K562 (cell line): ENCODE data around the gene CBX3. TPM values are rescaled to one million over a fixed set of nuclear protein-coding genes. Genes with fewer than 3 reads are reported as not detected.

Experiments used
- ATAC-seq: fragments of 200-7000 bp; cut with Tn5 transposase; 3 replicates; pipeline ENCODE4 v1.9.1; 2020; ENCODE audit warnings: moderate library complexity
- BruUV-seq: library from RNA; stranded (reverse); fragments of 400-500 nt; replicated peaks from 2 replicates; lab custom pipeline; 2021; lab: Mats Ljungman, UMichigan
- CTCF ChIA-PET: fragments of 300-600 bp; formaldehyde crosslinking; extraction: SDS; loops from one replicate; lab custom pipeline; 2021; ENCODE audit warnings: low intra/inter-chr PET ratio; lab: Yijun Ruan, JAX
- POLR2A ChIA-PET: fragments of 300-600, 350-650 bp; sonication (Branson Sonifier 250); formaldehyde crosslinking; extraction: SDS; loops from one replicate; lab custom pipeline; 2021; ENCODE audit warnings: antibody characterized with exemption, inconsistent platforms; lab: Yijun Ruan, JAX
- DNase-seq, 4 experiments: peaks; one replicate each; pipeline versions ENCODE4 v3.0.0 to v3.0.0-alpha.2; 2011 to 2018; ENCODE audit warnings: low spot score in 3 of 4, mixed read lengths in 3 of 4; ENCODE audit errors: extremely low read depth in 1 of 4
- FAIRE-seq: peaks from 2 replicates; lab custom pipeline; 2011; peaks lifted over from hg19 to GRCh38; lab: Jason Lieb, UNC
- H2AFZ ChIP-seq: 2 replicates; pipeline ENCODE4 v1.6.0; 2011; ENCODE audit warnings: low read depth, low read length, control low read depth, inconsistent platforms
- H3K27ac ChIP-seq: fragments of 200-600 bp; 3 replicates; pipeline ENCODE4 v1.8.0; 2011; ENCODE audit warnings: low read depth, mild to moderate bottlenecking, control low read depth, inconsistent platforms, low read length, moderate library complexity, mixed read lengths; ENCODE audit errors: extremely low read depth
- H3K27me3 ChIP-seq, 2 experiments: fragments of 300-600 bp in 1 of 2; 2 replicates in 1 of 2; 3 replicates in 1 of 2; pipeline versions ENCODE4 v1.6.0 to v1.8.0; 2011; ENCODE audit warnings: inconsistent platforms in 2 of 2, low read length in 2 of 2, mild to moderate bottlenecking in 1 of 2, mixed read lengths in 1 of 2, moderate library complexity in 1 of 2; ENCODE audit not compliant: control insufficient read depth in 2 of 2, insufficient read depth in 2 of 2
- H3K36me3 ChIP-seq: fragments of 300-600 bp; 3 replicates; pipeline ENCODE4 v1.8.0; 2011; ENCODE audit warnings: mild to moderate bottlenecking, low read length, inconsistent platforms; ENCODE audit not compliant: control insufficient read depth, insufficient read depth
- H3K4me1 ChIP-seq, 2 experiments: fragments of 200-600 bp in 1 of 2; replicated peaks in 1 of 2; 2 replicates in 1 of 2; 3 replicates in 1 of 2; pipeline versions ENCODE4 v1.5.1 to v1.8.0; 2011; ENCODE audit warnings: inconsistent platforms in 2 of 2, low read length in 2 of 2, mild to moderate bottlenecking in 1 of 2, mixed read lengths in 1 of 2, moderate library complexity in 1 of 2; ENCODE audit not compliant: control insufficient read depth in 2 of 2, insufficient read depth in 2 of 2
- H3K4me2 ChIP-seq: 2 replicates; pipeline ENCODE4 v1.6.1; 2011; ENCODE audit warnings: low read length, control low read depth, inconsistent platforms, mixed read lengths; ENCODE audit not compliant: insufficient read depth
- H3K4me3 ChIP-seq: fragments of 200-600 bp; sonication (generic), shearing (Covaris generic); 2 replicates; pipeline ENCODE4 v1.5.1; 2016; ENCODE audit warnings: control low read depth, inconsistent platforms
- H3K79me2 ChIP-seq: fragments of 200-600 bp; 3 replicates; pipeline ENCODE4 v1.8.0; 2011; ENCODE audit warnings: low read length, inconsistent platforms; ENCODE audit not compliant: control insufficient read depth, insufficient read depth
- H3K9ac ChIP-seq, 2 experiments: 2 replicates each; pipeline versions ENCODE4 v1.6.0 to v1.6.1; 2011; ENCODE audit warnings: low read depth in 2 of 2, low read length in 2 of 2, control low read depth in 1 of 2, inconsistent platforms in 1 of 2, mild to moderate bottlenecking in 1 of 2, mixed read lengths in 1 of 2; ENCODE audit not compliant: insufficient read depth in 1 of 2
- H3K9me1 ChIP-seq: one replicate; pipeline ENCODE4 v1.6.0; 2011; ENCODE audit warnings: inconsistent platforms, mild to moderate bottlenecking, low read length, moderate library complexity; ENCODE audit not compliant: control insufficient read depth, insufficient read depth
- H3K9me3 ChIP-seq: replicated peaks from 2 replicates; pipeline ENCODE4 v1.5.1; 2011; ENCODE audit warnings: low read depth, low read length, inconsistent platforms; ENCODE audit not compliant: control insufficient read depth, insufficient read depth
- H4K20me1 ChIP-seq: replicated peaks from 2 replicates; pipeline ENCODE4 v1.6.1; 2011; ENCODE audit warnings: low read length, inconsistent platforms, mixed read lengths; ENCODE audit not compliant: control insufficient read depth, insufficient read depth
- ARID2 ChIP-seq: fragments of 450-650 bp; IDR thresholded peaks from 2 replicates; pipeline ENCODE4 v1.6.1; 2017; ENCODE audit warnings: antibody characterized with exemption, mild to moderate bottlenecking
- ATF3 ChIP-seq, 2 experiments: fragments of 450-650 bp in 1 of 2; sonication (generic) in 1 of 2; formaldehyde crosslinking in 1 of 2; IDR thresholded peaks in 1 of 2; conservative IDR thresholded peaks in 1 of 2; 2 replicates each; pipeline versions ENCODE4 v1.6.1 to v1.8.1; 2016 to 2023; ENCODE audit warnings: mild to moderate bottlenecking in 2 of 2, moderate library complexity in 2 of 2, inconsistent platforms in 1 of 2, missing genetic modification reagents in 1 of 2
- BMI1 ChIP-seq: fragments of 150-350 bp; IDR thresholded peaks from 2 replicates; pipeline ENCODE4 v1.6.1; 2014; ENCODE audit warnings: low read length
- EP400 ChIP-seq: fragments of 450-650 bp; IDR thresholded peaks from 2 replicates; pipeline ENCODE4 v1.6.1; 2017; ENCODE audit warnings: antibody characterized with exemption, mild to moderate bottlenecking, moderate library complexity
- FUS ChIP-seq: fragments of 200-400 bp; formaldehyde crosslinking; optimal IDR thresholded peaks from 2 replicates; pipeline ENCODE3; 2017; ENCODE audit warnings: low read depth, low read length
- HNRNPUL1 ChIP-seq: fragments of 200-400 bp; formaldehyde crosslinking; IDR thresholded peaks from 2 replicates; pipeline ENCODE4 v1.6.1; 2017; ENCODE audit warnings: low read length
- KDM2B ChIP-seq: fragments of 250-450 bp; sonication (Bioruptor Pico); IDR thresholded peaks from 2 replicates; pipeline ENCODE4 v1.8.0; 2021; ENCODE audit warnings: mild to moderate bottlenecking, moderate library complexity
- KDM5B ChIP-seq: fragments of 200-600 bp; sonication (generic); IDR thresholded peaks from 2 replicates; pipeline ENCODE4 v1.6.1; 2012; ENCODE audit warnings: low read depth, mild to moderate bottlenecking, moderate library complexity, low read length, control low read depth, inconsistent platforms; ENCODE audit not compliant: insufficient replicate concordance
- MYC ChIP-seq, 2 experiments: fragments of 250-450 bp in 1 of 2; sonication (Bioruptor Pico) in 1 of 2; IDR thresholded peaks; 2 replicates each; pipeline versions ENCODE4 v1.5.1 to v1.6.1; 2012 to 2021; ENCODE audit warnings: low read depth in 2 of 2, borderline replicate concordance in 1 of 2, improper control_type of control experiment in 1 of 2, low read length in 1 of 2, mild to moderate bottlenecking in 1 of 2, moderate library complexity in 1 of 2
- NFXL1 ChIP-seq: fragments of 450-650 bp; formaldehyde crosslinking; IDR thresholded peaks from 2 replicates; pipeline ENCODE4 v1.4.0; 2021; ENCODE audit warnings: mild to moderate bottlenecking
- POLR2G ChIP-seq: fragments of 200-400 bp; formaldehyde crosslinking; IDR thresholded peaks from 2 replicates; pipeline ENCODE4 v1.6.1; 2017; ENCODE audit warnings: low read depth, mild to moderate bottlenecking, antibody characterized with exemption, low read length, moderate library complexity
- SIRT6 ChIP-seq: IDR thresholded peaks from one replicate; pipeline ENCODE4 v1.6.1; 2012; ENCODE audit warnings: low read depth, mild to moderate bottlenecking, control low read depth, inconsistent platforms, low read length, moderate library complexity
- SMC3 ChIP-seq: conservative IDR thresholded peaks from 2 replicates; pipeline ENCODE4 v1.6.1; 2011; ENCODE audit warnings: low read depth, low read length, improper control_type of control experiment; ENCODE audit not compliant: insufficient read depth
- SREBF1 ChIP-seq: fragments of 150-350 bp; IDR thresholded peaks from 2 replicates; pipeline ENCODE4 v1.6.1; 2014; ENCODE audit warnings: antibody characterized with exemption, low read depth, low read length, borderline replicate concordance
- STAG1 ChIP-seq: sonication (generic); formaldehyde crosslinking; IDR thresholded peaks from 2 replicates; pipeline ENCODE4 v1.5.0; 2020; ENCODE audit warnings: missing genetic modification reagents, borderline replicate concordance
- TAF9B ChIP-seq: fragments of 450-650 bp; IDR thresholded peaks from 2 replicates; pipeline ENCODE4 v1.6.1; 2018; ENCODE audit warnings: mild to moderate bottlenecking; ENCODE audit not compliant: partially characterized antibody
- XRCC4 ChIP-seq: IDR thresholded peaks from one replicate; pipeline ENCODE4 v1.6.1; 2011; ENCODE audit not compliant: insufficient read depth, insufficient read length; ENCODE audit errors: extremely low read depth
- ZFPM2 ChIP-seq: fragments of 250-450 bp; sonication (Bioruptor Pico); IDR thresholded peaks from 2 replicates; pipeline ENCODE4 v1.5.1; 2022; ENCODE audit warnings: mild to moderate bottlenecking
- WGBS: fragments of 100-300 bp; shearing (Covaris generic); methylation state at CpG from one replicate; pipeline ENCODE4 v1.1.6; 2016; ENCODE audit warnings: low coverage, mixed read lengths; ENCODE audit not compliant: insufficient coverage; ENCODE audit errors: missing lambda C conversion rate; 5-methylcytosine and 5-hydroxymethylcytosine counted together
- in situ Hi-C: fragments of 300-500 bp; cut with MboI; formaldehyde crosslinking; loops from 4 replicates; pipeline ENCODE4 v1.15.0; 2018; ENCODE audit warnings: inconsistent platforms, mixed read lengths
- intact Hi-C: fragments of 100-400 bp; cut with micrococcal nuclease; formaldehyde crosslinking; loops from 2 replicates; pipeline ENCODE4 v1.14.2; 2022
- polyA plus RNA-seq, 8 experiments: library from polyadenylated mRNA; depleted of rRNA in 4 of 8; stranded (reverse) in 5 of 8; unstranded in 3 of 8; fragments of >200 nt; fragmentation: Nextera tagmentation in 2 of 8; fragmentation: Illumina TruSeq in 1 of 8; extraction: Ambion mirVana in 2 of 8; extraction: Trizol in 1 of 8; gene quantifications; 2 replicates each; pipeline versions ENCODE4 v1.2.1 to v1.2.3, GENCODE V29; 2011 to 2014; ENCODE audit warnings: inconsistent platforms in 1 of 8, missing spikeins in 1 of 8
- total RNA-seq, 7 experiments: library from RNA; depleted of rRNA in 6 of 7; stranded (reverse); fragments of >200 nt in 6 of 7; fragmentation: Illumina TruSeq in 2 of 7; extraction: Trizol in 2 of 7; gene quantifications; 2 replicates each; pipeline versions ENCODE4 v1.2.1 to v1.2.3, GENCODE V29; 2011 to 2021; ENCODE audit warnings: low replicate concordance in 1 of 7
- TF ChIP-seq, protein P1 (sequence below), 2 experiments: IDR thresholded peaks; 2 replicates each; pipeline ENCODE4 v1.6.1; 2011; ENCODE audit warnings: borderline replicate concordance in 1 of 2, control low read depth in 1 of 2, low read depth in 1 of 2, low read length in 1 of 2, mild to moderate bottlenecking in 1 of 2, mixed read lengths in 1 of 2, moderate library complexity in 1 of 2; ENCODE audit not compliant: insufficient read depth in 1 of 2, insufficient read length in 1 of 2, poor library complexity in 1 of 2, severe bottlenecking in 1 of 2; ENCODE audit errors: extremely low read depth in 1 of 2

The CBX3 gene
- total and polyA plus RNA-seq, 9 of the 15 experiments (the other 6 are each of a cell fraction or from before 2014, with no cell fraction given), result 198 to 413 (median 328) TPM

GRCh38 chr7:26198133-26198780 lies 3.3 kb upstream of the CBX3 start:
- H3K9me1 ChIP-seq, result no peaks in the 10 kb centered on the region
- intact Hi-C loops, result no loop called here
- no peak overlapping the region for H2AFZ ChIP-seq
- peaks cover 70% of the 10 kb centered on the region for H3K36me3 ChIP-seq
- H3K27ac ChIP-seq, result peak overlapping the region; percentile 97
- peaks cover 93% of the 10 kb centered on the region for H3K79me2 ChIP-seq
- H4K20me1 ChIP-seq, result peaks cover 62% of the 10 kb centered on the region
- in situ Hi-C loops, result loop anchor here (5.0 kb wide), 1 partner anchor 89 kb away; no protein-coding TSS in a partner anchor
- 0% methylated on average over 6 of the region's 6 CpGs for WGBS
- BruUV-seq, result no TSS peak
- H3K4me1 ChIP-seq, result peaks cover 3 to 30% of the 10 kb centered on the region in 2 experiments; a peak in 3 of 5 replicates
- H3K9me3 ChIP-seq, result no peaks in the 10 kb centered on the region
- H3K4me3 ChIP-seq, result peak overlapping the region; percentile 76
- no peaks in the 10 kb centered on the region for H3K27me3 ChIP-seq
- FAIRE-seq (no peak), DNase-seq (peak in 1 of 4 experiments; percentile 47), ATAC-seq (no peak)
- H3K4me2 ChIP-seq, result peak overlapping the region; percentile 89
- POLR2A ChIA-PET, result interaction anchor here (0.6 to 5.1 kb wide), 28 partner anchors 7 to 495 kb away, joined by 3 to 80 read pairs (median 5); partner anchors contain the start of gene NFE2L3
- peak overlapping the region in 1 of 2 experiments; percentile 99; a peak in 3 of 4 replicates for H3K9ac ChIP-seq
- CTCF ChIA-PET, result interaction anchor here (0.7 to 1.7 kb wide), 2 partner anchors 81 to 107 kb away, joined by 3 to 10 read pairs; no protein-coding TSS in a partner anchor
- TF ChIP-seq ZFPM2 (CRISPR knock-in tag) (no peak), KDM2B (no peak), STAG1 (CRISPR knock-in tag) (no peak), HNRNPUL1 (peak; percentile 84; the same call in 1 of the 2 replicates), SIRT6 (no peak), BMI1 (no peak), EP400 (0 out of 2 replicates have a peak, but pooled peaks have one; percentile 14), MYC (IDR thresholded peaks at IDR 0.05; ENCODE audit: low read depth, low read length) (peak; percentile 29; the same call in 1 of the 2 replicates), MYC (CRISPR knock-in tag; IDR thresholded peaks at IDR 0.05; ENCODE audit: borderline replicate concordance, low read depth) (no peak), XRCC4 (no peak), SMC3 (0 out of 2 replicates have a peak, but pooled peaks have one; percentile 20), FUS (peak; percentile 27), POLR2G (peak; percentile 65; the same call in 1 of the 2 replicates), ARID2 (no peak), KDM5B (no peak), SREBF1 (no peak), NFXL1 (CRISPR knock-in tag) (peak; percentile 50; the same call in 1 of the 2 replicates), ATF3 (IDR thresholded peaks at IDR 0.05) (no peak), ATF3 (CRISPR knock-in tag; conservative IDR thresholded peaks at IDR 0.05) (no peak), TAF9B (no peak)
- TF ChIP-seq, protein P1, sequence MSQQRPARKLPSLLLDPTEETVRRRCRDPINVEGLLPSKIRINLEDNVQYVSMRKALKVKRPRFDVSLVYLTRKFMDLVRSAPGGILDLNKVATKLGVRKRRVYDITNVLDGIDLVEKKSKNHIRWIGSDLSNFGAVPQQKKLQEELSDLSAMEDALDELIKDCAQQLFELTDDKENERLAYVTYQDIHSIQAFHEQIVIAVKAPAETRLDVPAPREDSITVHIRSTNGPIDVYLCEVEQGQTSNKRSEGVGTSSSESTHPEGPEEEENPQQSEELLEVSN (IDR thresholded peaks at IDR 0.05; ENCODE audit: borderline replicate concordance in 1 of 2, extremely low read depth in 1 of 2, insufficient read depth in 1 of 2, insufficient read length in 1 of 2, low read depth in 1 of 2, low read length in 1 of 2, poor library complexity in 1 of 2, severe bottlenecking in 1 of 2), result no peak
